Measurements from ENCODE around the gene TYRP1.

Gene TYRP1

GRCh38 chr9:12748016-12748415 is 54.8 kb downstream of the TYRP1 start:
- Histone ChIP-seq H3K27ac (no peak overlapping the region), H3K9me3 (no peaks in the 10 kb centered on the region), H3K4me3 (ENCODE audit: low read depth in 1 of 2, low read length in 1 of 2) (no peak overlapping the region), H3K27me3 (no peaks in the 10 kb centered on the region), H3K36me3 (no peaks in the 10 kb centered on the region), H3K4me1 (ENCODE audit: control insufficient read depth in 1 of 2, insufficient read depth in 1 of 2, low read depth in 1 of 2, low read length in 1 of 2) (no peaks in the 10 kb centered on the region)
- TF ChIP-seq CTCF (IDR thresholded peaks at IDR 0.05) = no peak

- TF ChIP-seq CTCF (IDR thresholded peaks at IDR 0.05) = no peak
- Histone ChIP-seq H3K4me1 (ENCODE audit: control insufficient read depth in 1 of 2, insufficient read depth in 1 of 2, low read depth in 1 of 2, low read length in 1 of 2) (no peaks in the 10 kb centered on the region), H3K4me3 (ENCODE audit: low read depth in 1 of 2, low read length in 1 of 2) (no peak overlapping the region), H3K27ac (no peak overlapping the region), H3K27me3 (no peaks in the 10 kb centered on the region), H3K36me3 (no peaks in the 10 kb centered on the region), H3K9me3 (no peaks in the 10 kb centered on the region)
These were observed 55.8 kb downstream of the TYRP1 start for GRCh38 chr9:12748954-12749353.

GRCh38 chr9:12753931-12754330 is 60.7 kb downstream of the TYRP1 start:
- TF ChIP-seq CTCF (IDR thresholded peaks at IDR 0.05) = no peak
- H3K4me1 ChIP-seq (ENCODE audit: control insufficient read depth in 1 of 2, insufficient read depth in 1 of 2, low read depth in 1 of 2, low read length in 1 of 2) = no peaks in the 10 kb centered on the region
- H3K27me3 ChIP-seq = no peaks in the 10 kb centered on the region
- H3K9me3 ChIP-seq = no peaks in the 10 kb centered on the region
- H3K36me3 ChIP-seq = no peaks in the 10 kb centered on the region
- no peak overlapping the region for H3K4me3 ChIP-seq (ENCODE audit: low read depth in 1 of 2, low read length in 1 of 2)
- H3K27ac ChIP-seq = no peak overlapping the region

- H3K27me3 ChIP-seq = no peaks in the 10 kb centered on the region
- H3K9me3 ChIP-seq = no peaks in the 10 kb centered on the region
- no peaks in the 10 kb centered on the region for H3K4me1 ChIP-seq (ENCODE audit: control insufficient read depth in 1 of 2, insufficient read depth in 1 of 2, low read depth in 1 of 2, low read length in 1 of 2)
- TF ChIP-seq CTCF (IDR thresholded peaks at IDR 0.05) = no peak
- no peak overlapping the region for H3K27ac ChIP-seq
- H3K4me3 ChIP-seq (ENCODE audit: low read depth in 1 of 2, low read length in 1 of 2) = no peak overlapping the region
- H3K36me3 ChIP-seq = no peaks in the 10 kb centered on the region
These were observed 66.6 kb downstream of the TYRP1 start for GRCh38 chr9:12759761-12760160.

All from neutrophil (primary cell).